Astrocyte of the cerebellum (primary cell): ENCODE data around the gene ALKBH2.
A peak's percentile ranks its signal among the peaks of the same experiment; 100 is the strongest.

Experiments
- DNase-seq: peaks from one replicate; pipeline ENCODE4 v3.0.0-alpha.2; 2011; ENCODE audit warnings: low read depth
- H3K4me3 ChIP-seq: 2 replicates; pipeline ENCODE4 v1.5.1; 2011; ENCODE audit warnings: mild to moderate bottlenecking, low read depth, low read length, moderate library complexity
- CTCF ChIP-seq: IDR thresholded peaks from 2 replicates; pipeline ENCODE4 v1.5.1; 2012; ENCODE audit warnings: low read length, low read depth, moderate library complexity, mild to moderate bottlenecking; ENCODE audit errors: missing control alignments
- in situ Hi-C: cut with HindIII; loops from 2 replicates; pipeline ENCODE4 v1.10.0; 2017; ENCODE audit warnings: low sequenced_read_pairs

The ALKBH2 gene

GRCh38 chr12:109093022-109093918 is at the start of gene ALKBH2:
Gene ALKBH2 (minus strand): TSS chr12:109093472. CDS start chr12:109092786, 686 bp downstream.
- peak; percentile 62 for DNase-seq
- peak; percentile 98 for TF ChIP-seq CTCF
- peak within 1 kb of the TSS; percentile 50 for H3K4me3 ChIP-seq
- in situ Hi-C loops, result no loop called here

GRCh38 chr12:109140560-109140959 is 47.3 kb upstream of the ALKBH2 start:
- no peak for DNase-seq
- in situ Hi-C loops, result no loop called here
- H3K4me3 ChIP-seq, result no peak overlapping the region
- no peak for TF ChIP-seq CTCF

- TF ChIP-seq CTCF, result no peak
- in situ Hi-C loops, result no loop called here
- no peak for DNase-seq
- H3K4me3 ChIP-seq, result no peak overlapping the region
Measured at GRCh38 chr12:109139791-109140190, 46.5 kb upstream of the ALKBH2 start.

- no peak overlapping the region for H3K4me3 ChIP-seq
- no peak for TF ChIP-seq CTCF
- DNase-seq, result no peak
- in situ Hi-C loops, result no loop called here
Measured at GRCh38 chr12:109139360-109139759, 46.1 kb upstream of the ALKBH2 start.

- TF ChIP-seq CTCF, result no peak
- H3K4me3 ChIP-seq, result no peak overlapping the region
- in situ Hi-C loops, result no loop called here
- DNase-seq, result no peak
Measured at GRCh38 chr12:109137055-109137454, 43.8 kb upstream of the ALKBH2 start.

GRCh38 chr12:109134186-109134917 is 41.1 kb upstream of the ALKBH2 start:
- in situ Hi-C loops, result no loop called here
- peak; percentile 51 for TF ChIP-seq CTCF
- H3K4me3 ChIP-seq, result no peak overlapping the region
- no peak for DNase-seq
